PC-9 (cell line): ENCODE results near the gene COL4A2. TPM values are rescaled to one million over a fixed set of nuclear protein-coding genes. Genes with fewer than 3 reads are reported as not detected.

Experiments
- BruUV-seq: library from RNA; stranded (reverse); fragments of 400-500 nt; replicated peaks from 2 replicates; lab custom pipeline; 2021; lab: Mats Ljungman, UMichigan
- CTCF ChIA-PET: fragments of 300-600 bp; sonication (Branson Sonifier 250); formaldehyde crosslinking; loops from one replicate; lab custom pipeline; 2022; ENCODE audit warnings: antibody characterized with exemption; lab: Charles Lee
- POLR2A ChIA-PET: fragments of 300-600 bp; sonication (Branson Sonifier 250); formaldehyde crosslinking; loops from one replicate; lab custom pipeline; 2022; ENCODE audit warnings: antibody characterized with exemption; ENCODE audit not compliant: unreplicated experiment; lab: Charles Lee
- DNase-seq, 2 experiments: peaks; one replicate each; pipeline versions ENCODE4 v3.0.0 to v3.0.0-alpha.2; 2015 to 2022; ENCODE audit warnings: mixed read lengths in 1 of 2
- H2AFZ ChIP-seq: fragments of 200-600 bp; sonication (generic); 2 replicates; pipeline ENCODE4 v1.8.1; 2017; ENCODE audit warnings: antibody characterized with exemption
- H3F3A ChIP-seq: fragments of 200-600 bp; sonication (generic); 2 replicates; pipeline ENCODE4 v1.8.1; 2017; ENCODE audit warnings: antibody characterized with exemption, mild to moderate bottlenecking, low read depth; ENCODE audit not compliant: insufficient read depth
- H3K27ac ChIP-seq: fragments of 200-600 bp; sonication (generic); 2 replicates; pipeline ENCODE4 v1.6.1; 2016; ENCODE audit warnings: mixed run types
- H3K27me3 ChIP-seq: fragments of 200-600 bp; sonication (generic); 2 replicates; pipeline ENCODE4 v1.6.1; 2016; ENCODE audit warnings: low read depth, mixed run types; ENCODE audit not compliant: insufficient read depth
- H3K36me3 ChIP-seq: fragments of 200-600 bp; sonication (generic); 2 replicates; pipeline ENCODE4 v1.6.1; 2016; ENCODE audit warnings: low read depth, mixed run types
- H3K4me1 ChIP-seq: fragments of 200-600 bp; sonication (generic); replicated peaks from 2 replicates; pipeline ENCODE4 v1.6.1; 2016; ENCODE audit warnings: mixed run types; ENCODE audit not compliant: insufficient read depth
- H3K4me2 ChIP-seq: fragments of 200-600 bp; sonication (generic); 2 replicates; pipeline ENCODE4 v1.6.1; 2017; ENCODE audit warnings: mixed run types
- H3K4me3 ChIP-seq: fragments of 200-600 bp; sonication (generic); 2 replicates; pipeline ENCODE4 v1.6.1; 2016; ENCODE audit warnings: mixed run types
- H3K79me2 ChIP-seq: fragments of 200-600 bp; sonication (generic); 2 replicates; pipeline ENCODE4 v1.6.1; 2017; ENCODE audit warnings: low read depth, mixed run types
- H3K9me2 ChIP-seq: fragments of 200-600 bp; sonication (generic); 2 replicates; pipeline ENCODE4 v1.8.1; 2017; ENCODE audit warnings: mild to moderate bottlenecking; ENCODE audit not compliant: insufficient read depth
- H3K9me3 ChIP-seq: fragments of 200-600 bp; sonication (generic); 2 replicates; pipeline ENCODE4 v1.8.1; 2016; ENCODE audit warnings: low read depth; ENCODE audit not compliant: insufficient read depth
- H4K20me1 ChIP-seq: fragments of 200-600 bp; sonication (generic); 2 replicates; pipeline ENCODE4 v1.8.1; 2017; ENCODE audit not compliant: insufficient read depth
- EZH2 ChIP-seq: fragments of 200-600 bp; sonication (generic); IDR thresholded peaks from 2 replicates; pipeline ENCODE4 v1.8.0; 2017; ENCODE audit warnings: antibody characterized with exemption, low read depth
- intact Hi-C: fragments of 100-400 bp; cut with micrococcal nuclease; formaldehyde crosslinking; loops from one replicate; pipeline ENCODE4 v1.10.0; 2022; ENCODE audit not compliant: unreplicated experiment
- total RNA-seq: library from RNA; stranded (reverse); gene quantifications from 2 replicates; pipeline ENCODE4 v1.2.3, GENCODE V29; 2021
- TF ChIP-seq, protein P1 (sequence below): fragments of 200-600 bp; sonication (generic); conservative IDR thresholded peaks from 2 replicates; pipeline ENCODE4 v1.6.1; 2017; ENCODE audit warnings: mixed run types, antibody characterized with exemption, mild to moderate bottlenecking, moderate library complexity

COL4A2 gene
- total RNA-seq, 1 experiment from 2014 or later: 1.2 TPM

- no peak for DNase-seq
- Histone ChIP-seq H3K79me2 (no peaks in the 10 kb centered on the region), H3F3A (peaks cover 11% of the 10 kb centered on the region; the same call in 1 of the 2 replicates), H3K4me3 (no peak overlapping the region), H3K27me3 (no peaks in the 10 kb centered on the region), H2AFZ (no peak overlapping the region), H3K4me1 (peaks cover 15% of the 10 kb centered on the region), H3K36me3 (no peaks in the 10 kb centered on the region), H3K4me2 (no peak overlapping the region), H4K20me1 (no peaks in the 10 kb centered on the region), H3K9me3 (no peaks in the 10 kb centered on the region), H3K9me2 (no peaks in the 10 kb centered on the region), H3K27ac (no peak overlapping the region)
- TF ChIP-seq, protein P1, sequence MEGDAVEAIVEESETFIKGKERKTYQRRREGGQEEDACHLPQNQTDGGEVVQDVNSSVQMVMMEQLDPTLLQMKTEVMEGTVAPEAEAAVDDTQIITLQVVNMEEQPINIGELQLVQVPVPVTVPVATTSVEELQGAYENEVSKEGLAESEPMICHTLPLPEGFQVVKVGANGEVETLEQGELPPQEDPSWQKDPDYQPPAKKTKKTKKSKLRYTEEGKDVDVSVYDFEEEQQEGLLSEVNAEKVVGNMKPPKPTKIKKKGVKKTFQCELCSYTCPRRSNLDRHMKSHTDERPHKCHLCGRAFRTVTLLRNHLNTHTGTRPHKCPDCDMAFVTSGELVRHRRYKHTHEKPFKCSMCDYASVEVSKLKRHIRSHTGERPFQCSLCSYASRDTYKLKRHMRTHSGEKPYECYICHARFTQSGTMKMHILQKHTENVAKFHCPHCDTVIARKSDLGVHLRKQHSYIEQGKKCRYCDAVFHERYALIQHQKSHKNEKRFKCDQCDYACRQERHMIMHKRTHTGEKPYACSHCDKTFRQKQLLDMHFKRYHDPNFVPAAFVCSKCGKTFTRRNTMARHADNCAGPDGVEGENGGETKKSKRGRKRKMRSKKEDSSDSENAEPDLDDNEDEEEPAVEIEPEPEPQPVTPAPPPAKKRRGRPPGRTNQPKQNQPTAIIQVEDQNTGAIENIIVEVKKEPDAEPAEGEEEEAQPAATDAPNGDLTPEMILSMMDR: no peak
- TF ChIP-seq EZH2: no peak
- intact Hi-C loops: no loop called here
- BruUV-seq: no TSS peak
- ChIA-PET POLR2A (no interaction called here), CTCF (no interaction called here)
These were observed 191.7 kb downstream of the COL4A2 start for GRCh38 chr13:110498765-110499164.

DNA sequence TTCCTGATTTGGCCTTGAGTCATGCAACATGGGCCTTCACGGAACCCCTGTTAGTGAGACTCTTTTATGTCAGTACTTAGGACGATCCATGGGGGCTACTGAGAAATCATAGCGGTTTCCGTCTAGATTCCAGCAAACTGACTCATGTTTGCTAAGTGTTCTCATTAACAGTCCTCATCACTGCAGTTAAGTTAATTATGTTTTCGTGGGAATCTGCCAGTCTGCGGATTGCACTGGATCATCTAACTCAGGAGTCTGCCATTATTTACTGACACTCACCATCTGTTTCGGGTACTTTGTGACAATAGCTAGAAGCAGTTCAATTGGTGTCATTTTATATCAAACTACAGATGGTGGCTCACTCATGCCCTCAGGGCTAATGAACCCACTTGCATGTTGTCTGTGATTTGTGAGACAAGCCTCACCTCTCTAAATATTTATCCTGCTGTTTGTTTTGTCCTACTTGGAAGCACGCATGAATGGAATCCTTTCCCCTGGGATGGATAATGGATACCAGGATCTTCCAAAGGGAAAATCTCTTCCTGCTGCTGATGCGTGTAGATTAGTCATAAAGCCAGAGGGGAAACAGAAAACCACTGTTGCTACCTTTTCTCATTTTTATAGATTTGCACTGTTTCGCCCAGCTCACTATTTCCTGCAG, 192.7 kb downstream of the COL4A2 start:
- CTCF ChIA-PET: no interaction called here
- POLR2A ChIA-PET: interaction anchor here (0.7 kb wide), 2 partner anchors 14 to 26 kb away, joined by 3 to 5 read pairs; no protein-coding TSS in a partner anchor
- peak overlapping the region; percentile 30 for H3K4me2 ChIP-seq
- H3K27ac ChIP-seq: no peak overlapping the region
- peaks cover 11% of the 10 kb centered on the region; the same call in 1 of the 2 replicates for H3F3A ChIP-seq
- H3K27me3 ChIP-seq: no peaks in the 10 kb centered on the region
- no peaks in the 10 kb centered on the region for H3K9me2 ChIP-seq
- TF ChIP-seq EZH2: no peak
- TF ChIP-seq, protein P1: no peak
- no TSS peak for BruUV-seq
- no peak overlapping the region for H2AFZ ChIP-seq
- intact Hi-C loops: no loop called here
- no peaks in the 10 kb centered on the region for H3K9me3 ChIP-seq
- DNase-seq: no peak
- H3K79me2 ChIP-seq: no peaks in the 10 kb centered on the region
- H3K4me3 ChIP-seq: no peak overlapping the region
- no peaks in the 10 kb centered on the region for H3K36me3 ChIP-seq
- H4K20me1 ChIP-seq: no peaks in the 10 kb centered on the region
- peaks cover 15% of the 10 kb centered on the region for H3K4me1 ChIP-seq

GRCh38 chr13:110500341-110500740, 193.3 kb downstream of the COL4A2 start:
- no peak overlapping the region for H3K4me3 ChIP-seq

More at GRCh38 chr13:110500341-110500740, 193.3 kb downstream of the COL4A2 start:
- Histone ChIP-seq H3K27me3 (no peaks in the 10 kb centered on the region), H3K9me3 (no peaks in the 10 kb centered on the region), H3K9me2 (no peaks in the 10 kb centered on the region), H3K79me2 (no peaks in the 10 kb centered on the region), H3F3A (peaks cover 11% of the 10 kb centered on the region; the same call in 1 of the 2 replicates), H3K36me3 (no peaks in the 10 kb centered on the region), H4K20me1 (no peaks in the 10 kb centered on the region), H3K4me1 (peaks cover 15% of the 10 kb centered on the region), H3K27ac (no peak overlapping the region), H3K4me2 (peak overlapping the region; percentile 30), H2AFZ (no peak overlapping the region)
- TF ChIP-seq EZH2: no peak
- TF ChIP-seq, protein P1: no peak
- no peak for DNase-seq
- ChIA-PET CTCF (no interaction called here), POLR2A (interaction anchor here (0.7 kb wide), 2 partner anchors 14 to 25 kb away, joined by 3 to 5 read pairs; no protein-coding TSS in a partner anchor)
- no TSS peak for BruUV-seq
- intact Hi-C loops: no loop called here
